ENCODE measurements around the gene TTC28.
"Not testable (repeated sequence)": the region's sequence is repeated elsewhere in the genome, so short reads cannot be mapped to it uniquely, and the experiment has no call there.

The TTC28 gene

GRCh38 chr22:28563636-28564035 lies 116.0 kb downstream of the TTC28 start:
- no peak for TF ChIP-seq CTCF (IDR thresholded peaks at IDR 0.05)
- H3K4me3 ChIP-seq (ENCODE audit: low read depth in 1 of 2, low read length in 1 of 2): no peak overlapping the region
- no peaks in the 10 kb centered on the region for H3K36me3 ChIP-seq
- no peaks in the 10 kb centered on the region for H3K27me3 ChIP-seq
- H3K9me3 ChIP-seq: no peaks in the 10 kb centered on the region
- H3K27ac ChIP-seq: no peak overlapping the region
- H3K4me1 ChIP-seq (ENCODE audit: control insufficient read depth in 1 of 2, insufficient read depth in 1 of 2, low read depth in 1 of 2, low read length in 1 of 2): no peaks in the 10 kb centered on the region

GRCh38 chr22:28562324-28562723 lies 117.3 kb downstream of the TTC28 start:
- Histone ChIP-seq H3K27me3 (no peaks in the 10 kb centered on the region), H3K9me3 (no peaks in the 10 kb centered on the region), H3K4me3 (ENCODE audit: low read depth in 1 of 2, low read length in 1 of 2) (no peak overlapping the region), H3K36me3 (no peaks in the 10 kb centered on the region), H3K4me1 (ENCODE audit: control insufficient read depth in 1 of 2, insufficient read depth in 1 of 2, low read depth in 1 of 2, low read length in 1 of 2) (no peaks in the 10 kb centered on the region), H3K27ac (no peak overlapping the region)
- TF ChIP-seq CTCF (IDR thresholded peaks at IDR 0.05): no peak

GRCh38 chr22:28560743-28561101 lies 118.9 kb downstream of the TTC28 start:
- H3K27ac ChIP-seq; H3K36me3 ChIP-seq; H3K27me3 ChIP-seq; H3K9me3 ChIP-seq; H3K4me1 ChIP-seq (ENCODE audit: control insufficient read depth in 1 of 2, insufficient read depth in 1 of 2, low read depth in 1 of 2, low read length in 1 of 2); H3K4me3 ChIP-seq (ENCODE audit: low read depth in 1 of 2, low read length in 1 of 2): not testable (repeated sequence)

GRCh38 chr22:28560046-28560742 lies 119.4 kb downstream of the TTC28 start:
- Histone ChIP-seq H3K4me1 (ENCODE audit: control insufficient read depth in 1 of 2, insufficient read depth in 1 of 2, low read depth in 1 of 2, low read length in 1 of 2) (no peaks in the 10 kb centered on the region), H3K27ac (no peak overlapping the region), H3K36me3 (no peaks in the 10 kb centered on the region), H3K9me3 (no peaks in the 10 kb centered on the region), H3K27me3 (no peaks in the 10 kb centered on the region), H3K4me3 (ENCODE audit: low read depth in 1 of 2, low read length in 1 of 2) (no peak overlapping the region)
- TF ChIP-seq CTCF (IDR thresholded peaks at IDR 0.05): no peak

GRCh38 chr22:28557184-28557583 lies 122.5 kb downstream of the TTC28 start:
- no peaks in the 10 kb centered on the region for H3K36me3 ChIP-seq
- H3K27me3 ChIP-seq: no peaks in the 10 kb centered on the region
- no peak overlapping the region for H3K4me3 ChIP-seq (ENCODE audit: low read depth in 1 of 2, low read length in 1 of 2)
- H3K9me3 ChIP-seq: no peaks in the 10 kb centered on the region
- H3K27ac ChIP-seq: no peak overlapping the region
- TF ChIP-seq CTCF (IDR thresholded peaks at IDR 0.05): no peak
- H3K4me1 ChIP-seq (ENCODE audit: control insufficient read depth in 1 of 2, insufficient read depth in 1 of 2, low read depth in 1 of 2, low read length in 1 of 2): no peaks in the 10 kb centered on the region

- H3K27ac ChIP-seq; H3K36me3 ChIP-seq; H3K27me3 ChIP-seq; H3K4me3 ChIP-seq (ENCODE audit: low read depth in 1 of 2, low read length in 1 of 2); H3K4me1 ChIP-seq (ENCODE audit: control insufficient read depth in 1 of 2, insufficient read depth in 1 of 2, low read depth in 1 of 2, low read length in 1 of 2); H3K9me3 ChIP-seq: not testable (repeated sequence)
Measured at GRCh38 chr22:28553108-28553866, 126.4 kb downstream of the TTC28 start.

Measured in neutrophil (primary cell).